Parathyroid adenoma (tissue), 2 donors: Measurements from ENCODE around the gene BARX2.

Experiments
- H2AFZ ChIP-seq: fragments of 300-600 bp; sonication (generic); one replicate; pipeline ENCODE4 v1.7.0; 2017; ENCODE audit warnings: antibody characterized with exemption, mild to moderate bottlenecking
- H3K27ac ChIP-seq: fragments of 300-600 bp; sonication (generic); one replicate; pipeline ENCODE4 v1.7.0; 2017
- H3K27me3 ChIP-seq: fragments of 300-600 bp; sonication (generic); one replicate; pipeline ENCODE4 v1.7.0; 2017; ENCODE audit warnings: low read length; ENCODE audit not compliant: control insufficient read depth, insufficient read depth
- H3K36me3 ChIP-seq: fragments of 300-600 bp; sonication (generic); one replicate; pipeline ENCODE4 v1.7.0; 2017; ENCODE audit warnings: low read length; ENCODE audit not compliant: control insufficient read depth, insufficient read depth
- H3K4me1 ChIP-seq: fragments of 300-600 bp; sonication (generic); one replicate; pipeline ENCODE4 v1.7.0; 2017; ENCODE audit warnings: control low read depth
- H3K4me2 ChIP-seq: fragments of 300-600 bp; sonication (generic); one replicate; pipeline ENCODE4 v1.7.0; 2017; ENCODE audit warnings: low read length
- H3K4me3 ChIP-seq: fragments of 300-600 bp; sonication (generic); one replicate; pipeline ENCODE4 v1.7.0; 2017; ENCODE audit warnings: low read depth, low read length
- H3K79me2 ChIP-seq: fragments of 300-600 bp; sonication (generic); one replicate; pipeline ENCODE4 v1.7.0; 2017; ENCODE audit warnings: control low read depth
- H3K9ac ChIP-seq: fragments of 300-600 bp; sonication (generic); one replicate; pipeline ENCODE4 v1.7.0; 2017; ENCODE audit warnings: mild to moderate bottlenecking
- H3K9me3 ChIP-seq: fragments of 300-600 bp; sonication (generic); one replicate; pipeline ENCODE4 v1.7.0; 2017; ENCODE audit warnings: low read length; ENCODE audit not compliant: control insufficient read depth
- CTCF ChIP-seq: fragments of 300-600 bp; sonication (generic); IDR thresholded peaks from one replicate; pipeline ENCODE4 v1.7.0; 2017; ENCODE audit warnings: antibody characterized with exemption, mild to moderate bottlenecking
- donor health status: primary hyperparathyroidism.

BARX2 gene

DNA sequence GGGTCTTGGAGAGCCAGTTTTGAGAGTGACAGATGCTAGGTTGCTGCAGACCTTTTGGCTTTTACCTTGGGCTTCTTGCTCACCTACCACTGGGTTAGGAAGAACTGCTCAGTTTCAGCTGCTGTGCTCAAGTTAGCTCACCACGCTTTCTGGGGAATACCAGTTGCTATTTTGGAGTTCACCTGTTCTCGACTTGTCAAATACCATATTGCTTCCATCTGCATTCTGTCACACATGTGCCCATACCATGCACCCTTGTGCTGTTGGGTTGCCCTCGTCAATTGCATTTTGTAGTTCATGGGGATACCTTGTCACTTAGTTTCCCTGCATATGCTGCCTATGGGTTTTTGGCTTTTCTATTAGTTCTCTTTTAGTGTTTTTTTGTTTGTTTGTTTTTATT lies 23.0 kb upstream of the BARX2 start:
- TF ChIP-seq CTCF, result no peak
- H3K79me2 ChIP-seq, result no peaks in the 10 kb centered on the region
- no peak overlapping the region for H3K9ac ChIP-seq
- no peak overlapping the region for H3K4me3 ChIP-seq
- H2AFZ ChIP-seq, result no peak overlapping the region
- H3K9me3 ChIP-seq, result no peaks in the 10 kb centered on the region
- H3K27ac ChIP-seq, result no peak overlapping the region
- no peaks in the 10 kb centered on the region for H3K36me3 ChIP-seq
- H3K4me2 ChIP-seq, result no peak overlapping the region
- H3K27me3 ChIP-seq, result no peaks in the 10 kb centered on the region
- H3K4me1 ChIP-seq, result no peaks in the 10 kb centered on the region

- Histone ChIP-seq H3K4me3 (no peak overlapping the region), H3K9me3 (no peaks in the 10 kb centered on the region), H3K4me2 (no peak overlapping the region), H3K27me3 (no peaks in the 10 kb centered on the region), H3K27ac (no peak overlapping the region), H3K79me2 (no peaks in the 10 kb centered on the region), H3K9ac (no peak overlapping the region), H3K4me1 (no peaks in the 10 kb centered on the region), H2AFZ (no peak overlapping the region), H3K36me3 (no peaks in the 10 kb centered on the region)
- TF ChIP-seq CTCF, result no peak
Measured at GRCh38 chr11:129354691-129355090, 21.0 kb upstream of the BARX2 start.

DNA sequence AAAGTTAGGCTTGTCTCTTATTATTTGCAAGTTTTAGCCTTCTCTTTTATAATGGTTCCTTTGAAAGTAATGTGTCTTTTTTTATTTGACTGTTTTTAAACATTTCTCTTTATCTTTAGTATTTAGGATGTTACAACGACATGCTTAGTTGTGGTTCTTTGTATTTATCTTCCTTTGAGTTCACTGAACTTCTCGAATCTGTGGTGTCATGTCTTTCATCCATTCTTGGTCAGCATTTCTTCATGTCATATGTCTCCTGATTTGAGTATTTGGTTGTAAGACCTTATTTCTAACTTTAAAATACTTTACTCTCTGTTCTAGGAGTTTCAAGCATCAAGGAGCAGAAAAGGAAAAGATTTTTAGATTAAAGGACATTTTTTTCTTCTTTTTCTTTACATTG lies 15.9 kb upstream of the BARX2 start:
- H2AFZ ChIP-seq, result no peak overlapping the region
- H3K4me3 ChIP-seq, result no peak overlapping the region
- no peaks in the 10 kb centered on the region for H3K79me2 ChIP-seq
- no peak overlapping the region for H3K4me2 ChIP-seq
- H3K27ac ChIP-seq, result no peak overlapping the region
- no peaks in the 10 kb centered on the region for H3K9me3 ChIP-seq
- H3K36me3 ChIP-seq, result no peaks in the 10 kb centered on the region
- no peak for TF ChIP-seq CTCF
- no peak overlapping the region for H3K9ac ChIP-seq
- no peaks in the 10 kb centered on the region for H3K27me3 ChIP-seq
- no peaks in the 10 kb centered on the region for H3K4me1 ChIP-seq

DNA sequence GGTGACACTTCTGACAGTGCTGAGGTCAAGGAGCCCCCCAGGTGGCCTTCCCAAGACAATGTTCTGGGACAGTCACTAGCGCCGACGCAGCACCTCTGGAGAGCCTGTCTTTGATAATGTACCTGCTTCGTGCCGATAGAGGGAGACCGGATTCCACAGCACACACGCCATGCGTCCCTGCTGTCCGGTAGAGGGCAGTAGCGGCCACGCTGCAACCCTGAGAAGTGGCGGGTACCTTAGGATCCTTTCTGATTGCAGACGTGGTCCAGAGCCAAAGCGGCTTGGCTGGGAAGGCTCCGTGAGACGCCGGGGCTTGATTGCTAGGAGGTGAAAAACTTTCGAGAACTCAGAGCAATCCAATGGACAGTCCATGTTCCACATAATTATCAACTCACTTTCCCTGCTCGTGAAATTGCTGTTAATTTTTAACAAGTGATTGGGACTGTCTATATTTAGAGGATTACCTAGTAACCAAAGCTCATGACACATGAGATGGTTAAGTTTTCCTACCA lies 11.4 kb upstream of the BARX2 start:
- no peaks in the 10 kb centered on the region for H3K4me1 ChIP-seq

More for the DNA sequence above, 11.4 kb upstream of the BARX2 start:
- TF ChIP-seq CTCF, result peak; percentile 79
- H3K27me3 ChIP-seq, result no peaks in the 10 kb centered on the region
- H3K36me3 ChIP-seq, result no peaks in the 10 kb centered on the region
- H2AFZ ChIP-seq, result peak overlapping the region; percentile 46
- no peaks in the 10 kb centered on the region for H3K79me2 ChIP-seq
- H3K27ac ChIP-seq, result no peak overlapping the region
- H3K4me3 ChIP-seq, result no peak overlapping the region
- H3K9ac ChIP-seq, result no peak overlapping the region
- H3K4me2 ChIP-seq, result no peak overlapping the region
- H3K9me3 ChIP-seq, result no peaks in the 10 kb centered on the region
